ENCODE data around the gene ACTR5. TPM values are rescaled to one million over a fixed set of nuclear protein-coding genes. Genes with fewer than 3 reads are reported as not detected.

ACTR5 gene
- total RNA-seq, 1 experiment from 2014 or later: 12.9 TPM

GRCh38 chr20:38755324-38755910, 7.2 kb downstream of the ACTR5 start:
- H3K27ac Mint-ChIP-seq (ENCODE audit: unreplicated experiment): no peak overlapping the region
- no TSS peak for BruUV-seq (replicated peaks)
- H3K4me1 Mint-ChIP-seq (ENCODE audit: low read depth, unreplicated experiment): no peaks in the 10 kb centered on the region
- H3K27me3 Mint-ChIP-seq (ENCODE audit: unreplicated experiment): no peaks in the 10 kb centered on the region
- H3K9me3 Mint-ChIP-seq (ENCODE audit: low read depth, unreplicated experiment): no peaks in the 10 kb centered on the region
- TF ChIP-seq CTCF (IDR thresholded peaks at IDR 0.05; ENCODE audit: unreplicated experiment): no peak
- H3K36me3 Mint-ChIP-seq (ENCODE audit: insufficient read depth, unreplicated experiment): peaks cover 12% of the 10 kb centered on the region
- intact Hi-C loops (cut with micrococcal nuclease; ENCODE audit: unreplicated experiment): no loop called here
- no peak for DNase-seq
- H3K4me3 Mint-ChIP-seq (ENCODE audit: low read depth, unreplicated experiment): no peak overlapping the region
- CTCF ChIA-PET: interaction anchor here (0.6 kb wide), 1 partner anchor 173 kb away, joined by 5 read pairs; no protein-coding TSS in a partner anchor

- CTCF ChIA-PET: interaction anchor here (1.1 kb wide), 1 partner anchor 125 kb away, joined by 3 read pairs; no protein-coding TSS in a partner anchor
- DNase-seq: no peak
- intact Hi-C loops (cut with micrococcal nuclease; ENCODE audit: unreplicated experiment): no loop called here
- no peaks in the 10 kb centered on the region for H3K27me3 Mint-ChIP-seq (ENCODE audit: unreplicated experiment)
- H3K27ac Mint-ChIP-seq (ENCODE audit: unreplicated experiment): no peak overlapping the region
- no peak for TF ChIP-seq CTCF (IDR thresholded peaks at IDR 0.05; ENCODE audit: unreplicated experiment)
- BruUV-seq (replicated peaks): no TSS peak
- H3K36me3 Mint-ChIP-seq (ENCODE audit: insufficient read depth, unreplicated experiment): peaks cover 12% of the 10 kb centered on the region
- H3K4me3 Mint-ChIP-seq (ENCODE audit: low read depth, unreplicated experiment): no peak overlapping the region
- H3K9me3 Mint-ChIP-seq (ENCODE audit: low read depth, unreplicated experiment): no peaks in the 10 kb centered on the region
- H3K4me1 Mint-ChIP-seq (ENCODE audit: low read depth, unreplicated experiment): no peaks in the 10 kb centered on the region
These were observed 9.0 kb downstream of the ACTR5 start for GRCh38 chr20:38757145-38757775.

- BruUV-seq (replicated peaks): no TSS peak
- H3K27me3 Mint-ChIP-seq (ENCODE audit: unreplicated experiment): no peaks in the 10 kb centered on the region
- CTCF ChIA-PET: no interaction called here
- peaks cover 12% of the 10 kb centered on the region for H3K36me3 Mint-ChIP-seq (ENCODE audit: insufficient read depth, unreplicated experiment)
- intact Hi-C loops (cut with micrococcal nuclease; ENCODE audit: unreplicated experiment): no loop called here
- no peaks in the 10 kb centered on the region for H3K9me3 Mint-ChIP-seq (ENCODE audit: low read depth, unreplicated experiment)
- H3K4me1 Mint-ChIP-seq (ENCODE audit: low read depth, unreplicated experiment): peaks cover 8% of the 10 kb centered on the region
- no peak for TF ChIP-seq CTCF (IDR thresholded peaks at IDR 0.05; ENCODE audit: unreplicated experiment)
- no peak overlapping the region for H3K27ac Mint-ChIP-seq (ENCODE audit: unreplicated experiment)
- no peak for DNase-seq
- H3K4me3 Mint-ChIP-seq (ENCODE audit: low read depth, unreplicated experiment): no peak overlapping the region
These were observed 10.8 kb downstream of the ACTR5 start for GRCh38 chr20:38759106-38759505.

- no peak for TF ChIP-seq CTCF (IDR thresholded peaks at IDR 0.05; ENCODE audit: unreplicated experiment)
- intact Hi-C loops (cut with micrococcal nuclease; ENCODE audit: unreplicated experiment): loop anchor here (10.0 kb wide), 1 partner anchor 114 kb away; no protein-coding TSS in a partner anchor
- Mint-ChIP-seq H3K4me3 (ENCODE audit: low read depth, unreplicated experiment) (no peak overlapping the region), H3K27ac (ENCODE audit: unreplicated experiment) (no peak overlapping the region), H3K9me3 (ENCODE audit: low read depth, unreplicated experiment) (no peaks in the 10 kb centered on the region), H3K27me3 (ENCODE audit: unreplicated experiment) (no peaks in the 10 kb centered on the region), H3K36me3 (ENCODE audit: insufficient read depth, unreplicated experiment) (peaks cover 11% of the 10 kb centered on the region), H3K4me1 (ENCODE audit: low read depth, unreplicated experiment) (peaks cover 21% of the 10 kb centered on the region)
- BruUV-seq (replicated peaks): no TSS peak
- no peak for DNase-seq
- CTCF ChIA-PET: no interaction called here
These were observed 12.7 kb downstream of the ACTR5 start for GRCh38 chr20:38760978-38761377.
